DLD1 (cell line): Measurements from ENCODE around the gene GRIN2A.
"Not testable (repeated sequence)": the region's sequence is repeated elsewhere in the genome, so short reads cannot be mapped to it uniquely, and the experiment has no call there.

Experiments
- in situ Hi-C: cut with HindIII; loops from 2 replicates; pipeline ENCODE4 v1.10.0; 2017; ENCODE audit warnings: low sequenced_read_pairs

Gene GRIN2A

GRCh38 chr16:9929313-9929712, 252.9 kb downstream of the GRIN2A start:
- in situ Hi-C loops = no loop called here

DNA sequence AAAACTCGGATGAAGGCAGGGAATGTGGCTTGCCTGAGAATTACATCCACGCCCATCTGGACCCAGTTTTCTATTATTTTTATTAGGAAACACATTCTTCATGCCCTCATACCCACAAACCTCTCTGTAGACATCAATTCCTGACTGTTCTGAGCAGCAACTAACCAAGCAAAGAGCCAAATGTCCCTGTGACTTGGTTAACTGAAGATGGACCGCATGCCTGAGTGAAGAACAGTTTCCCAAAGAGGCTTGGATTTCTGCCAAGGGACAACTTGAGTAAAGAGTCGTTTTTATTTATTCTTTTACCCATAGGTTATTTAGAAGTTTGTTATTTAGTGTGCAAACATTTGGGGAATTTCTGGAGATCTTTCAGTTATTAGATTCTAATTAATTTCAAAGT, 259.8 kb downstream of the GRIN2A start:
- in situ Hi-C loops = no loop called here

GRCh38 chr16:9921997-9922396, 260.2 kb downstream of the GRIN2A start:
- in situ Hi-C loops = no loop called here

DNA sequence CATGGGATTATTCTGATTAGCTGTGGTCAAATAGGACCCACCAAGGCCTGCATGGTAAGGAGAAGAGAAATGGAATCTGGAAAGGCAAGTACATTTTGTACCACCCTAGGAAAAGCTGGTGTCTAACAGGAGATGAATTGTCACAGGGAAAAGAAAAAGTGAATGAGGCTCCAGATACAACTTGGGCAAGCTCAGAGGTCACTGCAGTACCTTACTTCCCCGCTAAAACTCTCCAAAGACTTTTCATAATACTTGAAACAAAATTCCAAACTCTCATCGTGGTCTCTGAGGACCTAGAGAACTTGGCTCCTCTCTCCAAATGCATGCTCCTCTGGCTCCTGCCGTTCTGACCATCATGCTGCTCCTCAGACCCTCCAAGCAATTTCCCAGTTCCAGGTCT, 262.8 kb downstream of the GRIN2A start:
- in situ Hi-C loops = no loop called here

- in situ Hi-C loops = no loop called here
Measured at GRCh38 chr16:9917691-9918090, 264.5 kb downstream of the GRIN2A start.

DNA sequence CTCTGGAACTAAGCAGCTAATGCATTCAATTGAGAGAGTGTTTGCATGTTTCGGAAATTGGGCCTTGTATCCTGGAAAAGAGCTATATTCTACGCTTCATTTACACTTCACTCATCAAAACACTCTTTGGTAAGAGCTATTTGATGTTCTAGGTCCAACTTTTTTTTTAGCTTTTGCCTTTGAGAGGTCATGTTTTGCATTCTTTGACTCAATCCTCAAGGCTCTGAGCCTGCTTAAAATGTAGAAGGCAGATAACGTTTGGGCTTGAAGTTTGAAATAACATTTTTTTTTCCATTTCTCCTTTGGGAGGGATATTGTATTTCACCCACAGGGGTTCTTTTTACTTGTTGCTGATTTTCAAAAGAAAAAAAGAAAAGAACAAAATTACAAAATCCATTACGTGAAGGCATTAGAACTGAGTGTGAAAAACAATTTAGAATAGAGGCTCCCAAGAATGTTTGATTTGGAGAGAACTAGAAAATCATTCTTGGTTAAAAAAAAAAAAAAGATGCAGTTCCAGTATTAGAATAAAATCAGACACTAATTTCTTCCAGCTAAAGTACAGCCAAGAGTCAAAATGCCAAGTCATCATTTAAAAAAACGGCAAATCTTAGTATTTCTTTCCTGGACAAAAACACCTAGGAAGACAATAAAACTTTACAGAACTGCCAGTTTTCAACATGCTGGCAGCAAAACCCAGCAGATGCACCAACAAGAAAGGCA, 268.5 kb downstream of the GRIN2A start:
- in situ Hi-C loops = no loop called here

GRCh38 chr16:9911989-9912388, 270.2 kb downstream of the GRIN2A start:
- in situ Hi-C loops = no loop called here

DNA sequence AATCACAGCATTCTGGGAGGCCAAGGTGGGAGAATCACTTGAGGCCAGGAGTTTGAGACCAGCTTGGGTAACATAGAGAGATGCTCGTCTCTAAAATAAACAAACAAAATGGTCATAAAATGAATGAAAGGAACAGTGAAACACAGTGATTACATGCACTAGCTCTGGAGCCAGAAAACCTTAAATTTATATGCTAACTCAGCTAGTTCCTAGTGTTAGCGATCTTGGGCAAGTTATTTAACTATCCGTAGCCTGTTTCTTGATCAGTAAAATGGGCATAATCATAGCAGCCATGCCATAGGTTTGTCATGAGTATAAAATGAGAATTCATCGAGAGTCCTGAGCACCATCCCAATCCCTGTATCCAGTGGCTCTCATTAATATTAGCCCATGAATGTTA, 271.0 kb downstream of the GRIN2A start:
- in situ Hi-C loops = no loop called here

GRCh38 chr16:9909072-9909825, 273.0 kb downstream of the GRIN2A start:
- in situ Hi-C loops = no loop called here

GRCh38 chr16:9908613-9909012, 273.6 kb downstream of the GRIN2A start:
- in situ Hi-C loops = no loop called here

DNA sequence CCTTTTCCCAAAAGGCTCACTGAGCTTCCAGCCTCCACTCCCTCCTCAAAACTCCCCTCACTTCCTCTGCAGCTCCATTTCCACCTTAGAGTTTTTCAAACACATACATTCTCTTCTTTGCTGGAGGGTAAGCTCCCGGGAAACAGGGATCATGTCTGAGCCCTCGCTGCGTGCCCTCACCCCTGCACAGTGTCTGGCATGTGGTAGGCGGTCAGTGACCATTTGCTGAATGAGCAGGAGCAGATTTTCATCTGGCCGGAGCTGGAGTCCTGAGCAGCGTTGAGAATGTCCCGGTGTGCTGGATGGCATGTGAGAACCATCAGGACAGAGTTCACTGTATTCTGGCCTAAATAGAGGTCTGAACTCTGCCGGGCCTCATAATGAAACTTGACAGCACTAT, 274.5 kb downstream of the GRIN2A start:
- in situ Hi-C loops = no loop called here

GRCh38 chr16:9906218-9906617, 276.0 kb downstream of the GRIN2A start:
- in situ Hi-C loops = no loop called here

DNA sequence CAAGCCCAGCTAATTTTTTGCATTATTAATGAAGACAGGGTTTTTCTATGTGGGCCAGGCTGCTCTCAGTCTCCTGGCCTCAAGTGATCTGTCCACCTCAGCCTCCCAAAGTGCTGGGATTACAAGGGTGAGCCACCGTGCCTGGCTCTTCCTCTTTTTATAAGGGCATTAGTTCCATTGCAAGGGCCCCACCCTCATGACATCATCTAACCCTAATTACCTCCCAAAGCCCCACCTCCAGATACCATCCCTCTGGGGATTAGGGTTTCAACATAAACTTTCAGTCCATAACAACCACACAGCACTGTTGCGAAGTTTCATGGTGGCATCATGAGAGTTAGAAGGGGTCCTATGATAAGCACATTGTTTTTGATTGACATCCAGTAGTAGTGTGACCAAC, 277.7 kb downstream of the GRIN2A start:
- in situ Hi-C loops = no loop called here

- in situ Hi-C loops = no loop called here
Measured at GRCh38 chr16:9900576-9900975, 281.7 kb downstream of the GRIN2A start.

GRCh38 chr16:9898555-9898954, 283.7 kb downstream of the GRIN2A start:
- in situ Hi-C loops = no loop called here

DNA sequence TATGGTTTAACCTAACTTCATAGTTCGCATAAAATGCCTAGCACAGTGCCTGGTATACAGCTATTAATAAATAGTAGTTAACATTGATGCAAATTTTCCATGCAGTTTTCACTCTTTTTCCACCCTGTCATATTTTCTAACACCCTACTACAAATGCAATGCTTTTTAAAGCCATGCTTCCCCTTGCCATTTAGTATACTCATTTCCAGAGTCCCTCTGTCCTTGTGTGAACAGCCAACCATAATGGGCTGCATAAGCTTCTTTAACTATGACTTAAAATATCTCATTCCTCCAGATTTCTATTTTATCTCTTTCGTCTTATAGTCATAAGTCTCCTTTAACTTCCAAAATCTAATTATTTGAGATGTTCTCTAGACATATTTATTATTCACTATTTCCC, 284.1 kb downstream of the GRIN2A start:
- in situ Hi-C loops = no loop called here

DNA sequence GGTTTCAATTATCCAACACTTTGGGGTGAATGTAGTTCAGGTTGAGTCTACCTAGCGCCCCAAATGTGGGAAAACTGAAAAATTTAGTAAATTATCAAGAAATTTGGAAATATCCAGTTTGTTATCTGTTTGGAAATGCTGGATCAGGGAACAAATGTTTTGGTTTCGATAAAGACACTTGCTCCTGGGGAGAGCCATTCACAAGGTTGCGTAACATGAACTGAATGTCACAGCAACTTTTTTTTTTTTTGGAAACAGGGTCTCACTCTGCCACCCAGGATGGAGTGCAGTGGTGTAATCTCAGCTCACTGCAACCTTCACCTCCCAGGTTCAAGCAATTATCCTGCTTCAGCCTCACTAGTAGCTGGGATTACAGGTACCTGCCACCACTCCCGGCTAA, 286.4 kb downstream of the GRIN2A start:
- in situ Hi-C loops = no loop called here

DNA sequence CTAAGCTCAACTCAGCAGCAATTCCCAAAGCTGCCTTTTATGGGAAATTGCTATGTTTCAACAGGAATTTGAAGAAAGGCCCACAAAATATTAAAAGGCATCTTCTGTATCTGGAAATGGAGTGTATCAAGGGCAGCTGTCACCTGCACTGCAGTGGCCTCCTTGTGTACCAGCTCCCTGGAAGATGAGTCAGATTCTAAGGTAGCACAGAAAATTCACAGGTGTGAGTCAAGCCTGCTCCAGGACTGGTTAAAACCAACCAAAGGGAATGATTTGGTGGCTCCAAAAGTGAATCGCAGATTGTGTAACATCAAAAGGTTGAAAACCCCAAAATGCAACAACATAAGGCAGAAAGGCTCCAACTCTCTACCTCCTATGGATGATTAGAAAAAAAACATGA, 296.4 kb downstream of the GRIN2A start:
- in situ Hi-C loops = no loop called here

GRCh38 chr16:9885467-9885866, 296.8 kb downstream of the GRIN2A start:
- in situ Hi-C loops = no loop called here

DNA sequence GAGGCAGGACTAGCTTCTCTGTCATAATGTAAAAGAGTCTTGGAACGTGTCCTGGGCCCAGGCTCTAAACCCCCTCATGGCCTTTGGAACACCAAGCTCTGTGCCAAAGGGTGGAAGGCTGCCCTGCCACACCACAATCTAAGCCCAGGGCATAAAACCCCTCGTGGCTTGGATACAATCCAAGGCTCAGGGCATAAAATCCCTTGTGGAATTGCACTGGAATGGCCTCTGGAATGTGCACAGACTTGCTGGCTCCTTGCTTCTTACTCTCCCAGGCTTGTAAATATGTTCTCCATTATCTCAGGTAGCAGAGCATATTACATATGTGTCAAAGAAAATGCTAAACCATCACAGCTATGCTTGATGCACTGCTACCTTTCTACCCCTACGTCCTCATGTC, 306.2 kb downstream of the GRIN2A start:
- in situ Hi-C loops = not testable (repeated sequence)

- in situ Hi-C loops = no loop called here
Measured at GRCh38 chr16:9874219-9874618, 308.0 kb downstream of the GRIN2A start.

DNA sequence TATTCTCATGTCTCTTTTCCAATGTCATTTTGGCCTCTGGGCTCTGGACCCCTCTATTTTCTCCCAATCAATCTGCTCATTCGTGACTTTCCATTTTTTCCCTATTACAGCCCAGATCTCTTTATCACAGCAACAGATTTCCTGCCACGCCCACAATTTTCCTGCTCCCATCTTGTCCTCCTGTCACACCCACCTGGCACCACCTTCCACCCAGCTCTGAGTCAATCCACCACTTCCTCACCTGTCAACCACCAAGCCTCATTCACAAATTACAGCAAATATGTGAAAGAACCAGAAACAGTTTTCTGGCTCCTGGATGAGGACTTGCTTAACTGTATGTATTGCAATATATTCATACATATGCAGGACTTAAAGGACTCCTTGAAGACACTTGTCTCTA, 311.3 kb downstream of the GRIN2A start:
- in situ Hi-C loops = no loop called here

DNA sequence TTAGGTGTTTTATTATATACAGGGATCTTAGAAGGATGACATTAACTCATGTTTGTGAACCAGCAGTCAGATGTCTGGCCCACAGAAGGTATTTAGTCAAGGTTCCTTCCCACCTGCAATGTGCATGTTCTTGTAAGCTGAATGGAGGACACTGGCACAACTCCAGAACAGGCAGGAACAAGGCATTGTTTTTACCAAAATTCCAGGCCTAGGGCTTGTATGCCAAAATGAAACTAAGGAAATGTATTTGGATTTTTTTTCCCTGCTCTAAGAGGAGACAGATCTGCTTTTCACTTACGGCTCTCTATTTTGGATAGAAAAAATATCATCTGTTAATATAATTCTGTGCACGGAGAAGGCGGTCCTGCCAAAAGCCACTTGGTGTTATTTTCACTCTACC, 312.5 kb downstream of the GRIN2A start:
- in situ Hi-C loops = no loop called here
